Measurements from ENCODE around the gene C5orf52.

- no peak for TF ChIP-seq CTCF (IDR thresholded peaks at IDR 0.05; ENCODE audit: low read depth, low read length)
- no peak for TF ChIP-seq EZH2phosphoT487 (IDR thresholded peaks at IDR 0.05; ENCODE audit: low read depth)
Observed at GRCh38 chr5:157651623-157652376, 19.5 kb upstream of the C5orf52 start.
